K562 (cell line): ENCODE data around the gene RNF26. TPM values are rescaled to one million over a fixed set of nuclear protein-coding genes. Genes with fewer than 3 reads are reported as not detected.

Experiments used
- ARID2 ChIP-seq: fragments of 450-650 bp; IDR thresholded peaks from 2 replicates; pipeline ENCODE4 v1.6.1; 2017; ENCODE audit warnings: antibody characterized with exemption, mild to moderate bottlenecking
- ELK1 ChIP-seq: sonication (generic); formaldehyde crosslinking; IDR thresholded peaks from 2 replicates; pipeline ENCODE4 v1.8.1; 2022; ENCODE audit warnings: missing genetic modification reagents
- FOXA3 ChIP-seq, 2 experiments: fragments of 450-650 bp in 1 of 2; sonication (generic) in 1 of 2; formaldehyde crosslinking; IDR thresholded peaks in 1 of 2; conservative IDR thresholded peaks in 1 of 2; 2 replicates each; pipeline versions ENCODE4 v1.4.0 to v1.8.0; 2020 to 2022; ENCODE audit warnings: mild to moderate bottlenecking in 2 of 2, missing genetic modification reagents in 1 of 2
- GTF2A2 ChIP-seq: IDR thresholded peaks from 2 replicates; pipeline ENCODE4 v1.6.1; 2016; ENCODE audit warnings: mild to moderate bottlenecking, missing genetic modification characterization, missing compliant biosample characterization
- JUN ChIP-seq, 2 experiments: sonication (generic) in 1 of 2; formaldehyde crosslinking in 1 of 2; IDR thresholded peaks; 2 replicates each; pipeline versions ENCODE4 v1.6.1 to v1.8.0; 2012 to 2022; ENCODE audit warnings: borderline replicate concordance in 2 of 2, mild to moderate bottlenecking in 2 of 2, improper control_type of control experiment in 1 of 2, low read depth in 1 of 2, low read length in 1 of 2, missing genetic modification reagents in 1 of 2
- MTA1 ChIP-seq: fragments of 450-650 bp; IDR thresholded peaks from 2 replicates; pipeline ENCODE4 v1.6.1; 2017; ENCODE audit warnings: borderline replicate concordance
- MXD1 ChIP-seq: fragments of 250-450 bp; sonication (Bioruptor Pico); IDR thresholded peaks from 2 replicates; pipeline ENCODE4 v1.8.0; 2021; ENCODE audit warnings: borderline replicate concordance, mild to moderate bottlenecking, moderate library complexity; ENCODE audit not compliant: poor library complexity, severe bottlenecking
- NCOR1 ChIP-seq: fragments of 450-650 bp; IDR thresholded peaks from 2 replicates; pipeline ENCODE4 v1.6.1; 2016; ENCODE audit warnings: mild to moderate bottlenecking, moderate library complexity
- OTX1 ChIP-seq: fragments of 450-650 bp; formaldehyde crosslinking; IDR thresholded peaks from 2 replicates; pipeline ENCODE4 v1.4.0; 2022; ENCODE audit warnings: mild to moderate bottlenecking
- PTRF ChIP-seq: fragments of 450-650 bp; IDR thresholded peaks from 2 replicates; pipeline ENCODE4 v1.6.1; 2016; ENCODE audit warnings: mild to moderate bottlenecking, missing genetic modification characterization, missing compliant biosample characterization
- PTTG1 ChIP-seq: fragments of 450-650 bp; IDR thresholded peaks from 2 replicates; pipeline ENCODE4 v1.6.1; 2016; ENCODE audit warnings: low read depth, mild to moderate bottlenecking, missing genetic modification characterization, missing compliant biosample characterization
- RUNX1 ChIP-seq: sonication (generic); IDR thresholded peaks from 2 replicates; pipeline ENCODE4 v1.6.1; 2016; ENCODE audit warnings: antibody characterized with exemption, low read depth
- SNIP1 ChIP-seq: fragments of 450-650 bp; IDR thresholded peaks from 2 replicates; pipeline ENCODE4 v1.7.1; 2017; ENCODE audit warnings: low read depth, mild to moderate bottlenecking
- VEZF1 ChIP-seq: fragments of 200-800 bp; sonication (Bioruptor generic); IDR thresholded peaks from 2 replicates; pipeline ENCODE4 v1.6.1; 2017; ENCODE audit warnings: missing genetic modification characterization, missing compliant biosample characterization
- ZBTB49 ChIP-seq: sonication (generic); formaldehyde crosslinking; IDR thresholded peaks from 2 replicates; pipeline ENCODE4 v1.8.0; 2022; ENCODE audit warnings: missing genetic modification reagents, mild to moderate bottlenecking, borderline replicate concordance
- ZNF324 ChIP-seq: fragments of 250-450 bp; sonication (Bioruptor Pico); IDR thresholded peaks from 2 replicates; pipeline ENCODE4 v1.4.0; 2020; ENCODE audit warnings: mild to moderate bottlenecking
- ZNF830 ChIP-seq: fragments of 250-450 bp; sonication (Bioruptor Pico); IDR thresholded peaks from 2 replicates; pipeline ENCODE4 v1.5.0; 2021; ENCODE audit warnings: mild to moderate bottlenecking
- polyA plus RNA-seq, 8 experiments: library from polyadenylated mRNA; depleted of rRNA in 4 of 8; stranded (reverse) in 5 of 8; unstranded in 3 of 8; fragments of >200 nt; fragmentation: Nextera tagmentation in 2 of 8; fragmentation: Illumina TruSeq in 1 of 8; extraction: Ambion mirVana in 2 of 8; extraction: Trizol in 1 of 8; gene quantifications; 2 replicates each; pipeline versions ENCODE4 v1.2.1 to v1.2.3, GENCODE V29; 2011 to 2014; ENCODE audit warnings: inconsistent platforms in 1 of 8, missing spikeins in 1 of 8
- total RNA-seq, 7 experiments: library from RNA; depleted of rRNA in 6 of 7; stranded (reverse); fragments of >200 nt in 6 of 7; fragmentation: Illumina TruSeq in 2 of 7; extraction: Trizol in 2 of 7; gene quantifications; 2 replicates each; pipeline versions ENCODE4 v1.2.1 to v1.2.3, GENCODE V29; 2011 to 2021; ENCODE audit warnings: low replicate concordance in 1 of 7

RNF26 gene
- total and polyA plus RNA-seq, 9 of the 15 experiments (the other 6 are each of a cell fraction or from before 2014, with no cell fraction given) = 5.3 to 53.6 (median 12.7) TPM

GRCh38 chr11:119339589-119340334 is 5.4 kb downstream of the RNF26 start (continued):
- no peak for TF ChIP-seq ARID2
- TF ChIP-seq RUNX1 = no peak
- no peak for TF ChIP-seq JUN (IDR thresholded peaks at IDR 0.05; ENCODE audit: borderline replicate concordance, low read depth, low read length)
- no peak for TF ChIP-seq JUN (CRISPR knock-in tag; IDR thresholded peaks at IDR 0.05; ENCODE audit: borderline replicate concordance)
- TF ChIP-seq PTRF (tag) = no peak
- TF ChIP-seq ZNF324 = no peak
- no peak for TF ChIP-seq ZBTB49 (CRISPR knock-in tag)
- TF ChIP-seq ZNF830 = no peak
- TF ChIP-seq GTF2A2 (tag) = no peak
- TF ChIP-seq FOXA3 (CRISPR knock-in tag; conservative IDR thresholded peaks at IDR 0.05 in 1 of 2, IDR thresholded peaks at IDR 0.05 in 1 of 2) = no peak
- no peak for TF ChIP-seq OTX1 (CRISPR knock-in tag)
- TF ChIP-seq VEZF1 (CRISPR knock-in tag) = peak; percentile 79
- no peak for TF ChIP-seq SNIP1
- no peak for TF ChIP-seq MXD1 (CRISPR knock-in tag)
- no peak for TF ChIP-seq PTTG1 (tag)
- no peak for TF ChIP-seq NCOR1
- no peak for TF ChIP-seq ELK1
- TF ChIP-seq MTA1 = no peak
